GM12878 (cell line): Measurements from ENCODE around the gene TMBIM6. TPM values are rescaled to one million over a fixed set of nuclear protein-coding genes. Genes with fewer than 3 reads are reported as not detected.
"Not testable (repeated sequence)": the region's sequence is repeated elsewhere in the genome, so short reads cannot be mapped to it uniquely, and the experiment has no call there.

Experiments used
- ATAC-seq: fragments of 200-7000 bp; cut with Tn5 transposase; 3 replicates; pipeline ENCODE4 v1.9.1; 2020; ENCODE audit warnings: mild to moderate bottlenecking, moderate library complexity
- BruUV-seq: library from RNA; stranded (reverse); fragments of 400-500 nt; replicated peaks from 2 replicates; lab custom pipeline; 2021; lab: Mats Ljungman, UMichigan
- CTCF ChIA-PET: fragments of 300-600 bp; sonication (Branson Sonifier 250); formaldehyde crosslinking; extraction: SDS; loops from one replicate; lab custom pipeline; 2021; ENCODE audit warnings: inconsistent platforms; lab: Yijun Ruan, JAX
- POLR2A ChIA-PET: fragments of 350-600 bp; formaldehyde crosslinking; extraction: SDS; loops from one replicate; lab custom pipeline; 2021; ENCODE audit warnings: inconsistent platforms; lab: Charles Lee
- RAD21 ChIA-PET: fragments of 300-600 bp; sonication (Branson Sonifier 250); formaldehyde crosslinking; loops from one replicate; lab custom pipeline; 2023; ENCODE audit warnings: antibody characterized with exemption; ENCODE audit not compliant: unreplicated experiment; lab: Charles Lee
- SMC1A ChIA-PET: fragments of 300-600 bp; sonication (Branson Sonifier 250); formaldehyde crosslinking; loops from one replicate; lab custom pipeline; 2023; ENCODE audit not compliant: unreplicated experiment, uncharacterized antibody; lab: Charles Lee
- DNase-seq: peaks from one replicate; pipeline ENCODE4 v3.0.0-alpha.2; 2011; ENCODE audit warnings: low read depth, low spot score
- FAIRE-seq: peaks from 3 replicates; lab custom pipeline; 2011; peaks lifted over from hg19 to GRCh38; lab: Jason Lieb, UNC
- H2AFZ ChIP-seq: 2 replicates; pipeline ENCODE4 v1.6.0; 2011; ENCODE audit warnings: low read depth, low read length, control low read depth; ENCODE audit not compliant: control insufficient read depth
- H3K27ac ChIP-seq: 2 replicates; pipeline ENCODE4 v1.5.1; 2011; ENCODE audit warnings: control low read depth; ENCODE audit not compliant: control insufficient read depth, insufficient read depth
- H3K27me3 ChIP-seq, 2 experiments: replicated peaks in 1 of 2; 2 replicates each; pipeline versions ENCODE4 v1.6.0 to v1.6.1; 2011; ENCODE audit warnings: low read length in 1 of 2; ENCODE audit not compliant: control insufficient read depth in 2 of 2, insufficient read depth in 2 of 2
- H3K36me3 ChIP-seq, 2 experiments: 2 replicates each; pipeline ENCODE4 v1.5.1; 2011; ENCODE audit warnings: low read length in 1 of 2; ENCODE audit not compliant: control insufficient read depth in 2 of 2, insufficient read depth in 2 of 2
- H3K4me1 ChIP-seq: 2 replicates; pipeline ENCODE4 v1.6.1; 2011; ENCODE audit warnings: mild to moderate bottlenecking, low read length, moderate library complexity, mixed read lengths; ENCODE audit not compliant: control insufficient read depth, insufficient read depth
- H3K4me2 ChIP-seq: 2 replicates; pipeline ENCODE4 v1.6.0; 2011; ENCODE audit warnings: control low read depth; ENCODE audit not compliant: control insufficient read depth, insufficient read depth
- H3K4me3 ChIP-seq: fragments of 200-600 bp; sonication (generic); 2 replicates; pipeline ENCODE4 v1.5.1; 2016
- H3K79me2 ChIP-seq: 2 replicates; pipeline ENCODE4 v1.6.0; 2011; ENCODE audit warnings: low read length; ENCODE audit not compliant: control insufficient read depth, insufficient read depth
- H3K9ac ChIP-seq: 2 replicates; pipeline ENCODE4 v1.8.0; 2011; ENCODE audit warnings: low read length, control low read depth, mixed read lengths; ENCODE audit not compliant: control insufficient read depth, insufficient read depth
- H3K9me3 ChIP-seq: replicated peaks from 3 replicates; pipeline ENCODE4 v1.5.1; 2011; ENCODE audit warnings: mild to moderate bottlenecking, low read length; ENCODE audit not compliant: control insufficient read depth, insufficient read depth
- H4K20me1 ChIP-seq: 2 replicates; pipeline ENCODE4 v1.6.0; 2011; ENCODE audit not compliant: control insufficient read depth, insufficient read depth
- SPI1 ChIP-seq: IDR thresholded peaks from 2 replicates; pipeline ENCODE4 v1.6.1; 2011; ENCODE audit warnings: low read depth, mild to moderate bottlenecking, low read length, moderate library complexity, borderline replicate concordance; ENCODE audit not compliant: insufficient read depth
- ZBTB4 ChIP-seq: fragments of 450-650 bp; formaldehyde crosslinking; IDR thresholded peaks from 2 replicates; pipeline ENCODE4 v1.4.0; 2022; ENCODE audit warnings: mild to moderate bottlenecking, moderate library complexity
- WGBS: methylation state at CpG from one replicate; pipeline ENCODE4 v1.1.6; 2016; ENCODE audit warnings: low lambda C conversion rate; ENCODE audit not compliant: insufficient replicate concordance, insufficient coverage; ENCODE audit errors: missing lambda C conversion rate; 5-methylcytosine and 5-hydroxymethylcytosine counted together
- in situ Hi-C: fragments of 300-500 bp; cut with MboI; formaldehyde crosslinking; loops from 9 replicates; pipeline ENCODE4 v1.14.3; 2018; ENCODE audit warnings: mixed read lengths
- intact Hi-C: fragments of 100-400 bp; cut with micrococcal nuclease; formaldehyde crosslinking; loops from one replicate; pipeline ENCODE4 v1.14.2; 2022; ENCODE audit not compliant: unreplicated experiment
- polyA plus RNA-seq, 11 experiments: library from polyadenylated mRNA; depleted of rRNA in 4 of 11; unstranded in 6 of 11; stranded (reverse) in 5 of 11; fragments of >200 nt; fragmentation: Nextera tagmentation in 4 of 11; fragmentation: Illumina TruSeq in 1 of 11; extraction: Ambion mirVana in 4 of 11; extraction: Trizol in 1 of 11; gene quantifications; 1 replicate in 1 of 11; 2 replicates in 10 of 11; pipeline versions ENCODE4 v1.2.1 to v1.2.3, GENCODE V29; 2011 to 2016; ENCODE audit warnings: inconsistent platforms in 2 of 11, missing spikeins in 2 of 11, low read depth in 1 of 11
- total RNA-seq, 4 experiments: library from RNA; depleted of rRNA in 3 of 4; stranded (reverse); fragments of >200 nt in 3 of 4; fragmentation: Illumina TruSeq in 1 of 4; extraction: Trizol in 1 of 4; gene quantifications; 2 replicates each; pipeline versions ENCODE4 v1.2.1 to v1.2.3, GENCODE V29; 2013 to 2021

Gene TMBIM6
- total and polyA plus RNA-seq, 10 of the 15 experiments (the other 5 are each of a cell fraction or from before 2014, with no cell fraction given): 224 to 1,192 (median 379) TPM

GRCh38 chr12:49716553-49716952, 24.8 kb upstream of the TMBIM6 start:
- Histone ChIP-seq H3K79me2 (no peaks in the 10 kb centered on the region), H4K20me1 (no peaks in the 10 kb centered on the region), H3K9ac (no peak overlapping the region), H3K4me2 (peak overlapping the region; percentile 42; the same call in 1 of the 2 replicates), H3K4me1 (peaks cover 9% of the 10 kb centered on the region), H3K27ac (no peak overlapping the region), H3K4me3 (no peak overlapping the region), H3K36me3 (no peaks in the 10 kb centered on the region), H3K27me3 (peaks cover 0 to 2% of the 10 kb centered on the region in 2 experiments; a peak in 1 of 4 replicates), H3K9me3 (no peaks in the 10 kb centered on the region; the same call in 2 of the 3 replicates), H2AFZ (no peak overlapping the region)
- in situ Hi-C loops (no loop called here), intact Hi-C loops (no loop called here)
- DNase-seq (no peak), ATAC-seq (peak; percentile 95), FAIRE-seq (no peak)
- ChIA-PET POLR2A (interaction anchor here (0.7 to 1.3 kb wide), 4 partner anchors 25 to 81 kb away, joined by 3 to 5 read pairs (median 3); partner anchors contain the start of gene TMBIM6), CTCF (interaction anchor here (0.8 to 17.7 kb wide), 9 partner anchors 32 to 358 kb away, joined by 3 to 486 read pairs (median 8); no protein-coding TSS in a partner anchor), RAD21 (interaction anchor here (0.7 to 0.8 kb wide), 3 partner anchors 48 to 91 kb away, joined by 3 read pairs; no protein-coding TSS in a partner anchor), SMC1A (interaction anchor here (1.0 to 1.8 kb wide), 5 partner anchors 13 to 163 kb away, joined by 3 to 4 read pairs (median 3); no protein-coding TSS in a partner anchor)
- no TSS peak for BruUV-seq
- no peak for TF ChIP-seq ZBTB4 (CRISPR knock-in tag)
- TF ChIP-seq SPI1: peak; percentile 82
- WGBS: 0% methylated on average over 2 of the region's 2 CpGs

GRCh38 chr12:49717800-49718199, 23.6 kb upstream of the TMBIM6 start:
- 55% methylated on average over 3 of the region's 3 CpGs for WGBS
- SMC1A ChIA-PET: interaction anchor here (0.6 to 1.2 kb wide), 4 partner anchors 9 to 89 kb away, joined by 3 read pairs; no protein-coding TSS in a partner anchor
- H3K36me3 ChIP-seq, H3K27ac ChIP-seq, H2AFZ ChIP-seq, H4K20me1 ChIP-seq, H3K27me3 ChIP-seq, in situ Hi-C loops, H3K79me2 ChIP-seq, H3K9ac ChIP-seq, DNase-seq, H3K4me1 ChIP-seq, ATAC-seq, H3K4me3 ChIP-seq, H3K4me2 ChIP-seq, H3K9me3 ChIP-seq, intact Hi-C loops, BruUV-seq, FAIRE-seq: not testable (repeated sequence)
- CTCF ChIA-PET: interaction anchor here (0.8 to 17.7 kb wide), 10 partner anchors 8 to 359 kb away, joined by 3 to 486 read pairs (median 4); partner anchors contain the start of gene TMBIM6
- RAD21 ChIA-PET: interaction anchor here (0.6 to 0.7 kb wide), 3 partner anchors 23 to 48 kb away, joined by 3 read pairs; partner anchors contain the start of gene TMBIM6
- POLR2A ChIA-PET: interaction anchor here (1.0 kb wide), 1 partner anchor 82 kb away, joined by 3 read pairs; no protein-coding TSS in a partner anchor
